AG09319 (cell line): ENCODE measurements around the gene CDH13.

ENCODE experiments used
- DNase-seq: peaks from one replicate; pipeline ENCODE4 v3.0.0-alpha.2; 2010; ENCODE audit warnings: low read depth; ENCODE audit errors: extremely low read depth
- CTCF ChIP-seq: IDR thresholded peaks from 2 replicates; pipeline ENCODE4 v1.5.1; 2011; ENCODE audit warnings: low read depth, mild to moderate bottlenecking, inconsistent platforms, low read length, moderate library complexity

Gene CDH13

GRCh38 chr16:82832821-82833220 is 206.1 kb downstream of the CDH13 start:
- DNase-seq = peak; percentile 29
- TF ChIP-seq CTCF = no peak

DNA sequence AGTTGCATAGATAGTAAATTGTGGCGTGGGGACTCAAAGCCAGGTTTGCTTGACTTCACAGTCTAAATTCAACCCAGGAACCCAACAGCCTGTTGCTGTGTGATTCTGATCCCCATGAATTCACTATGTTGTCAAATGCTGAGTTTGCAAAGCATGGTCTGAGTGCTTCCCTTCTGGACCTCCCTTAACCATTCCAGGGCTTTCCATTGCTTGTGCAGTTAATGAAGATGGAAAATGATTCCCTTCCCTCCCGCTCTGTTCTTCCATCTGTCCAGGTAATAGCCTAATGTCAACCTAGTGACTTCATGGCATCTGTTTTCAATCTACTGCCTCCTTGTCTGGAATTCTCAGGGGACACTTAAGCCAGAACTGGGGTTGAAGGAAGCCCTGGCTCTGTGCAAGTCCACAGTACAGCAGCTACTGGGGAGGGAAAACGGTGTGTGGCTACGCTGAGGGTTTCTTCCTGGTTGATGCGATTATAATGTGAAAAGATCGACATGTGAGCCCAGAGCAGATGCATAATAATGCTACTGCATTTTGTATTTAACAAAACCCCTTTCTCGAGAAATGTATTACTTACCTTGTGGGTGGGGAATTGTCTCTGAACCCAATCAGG is 206.7 kb downstream of the CDH13 start:
- DNase-seq = no peak
- TF ChIP-seq CTCF = no peak

DNA sequence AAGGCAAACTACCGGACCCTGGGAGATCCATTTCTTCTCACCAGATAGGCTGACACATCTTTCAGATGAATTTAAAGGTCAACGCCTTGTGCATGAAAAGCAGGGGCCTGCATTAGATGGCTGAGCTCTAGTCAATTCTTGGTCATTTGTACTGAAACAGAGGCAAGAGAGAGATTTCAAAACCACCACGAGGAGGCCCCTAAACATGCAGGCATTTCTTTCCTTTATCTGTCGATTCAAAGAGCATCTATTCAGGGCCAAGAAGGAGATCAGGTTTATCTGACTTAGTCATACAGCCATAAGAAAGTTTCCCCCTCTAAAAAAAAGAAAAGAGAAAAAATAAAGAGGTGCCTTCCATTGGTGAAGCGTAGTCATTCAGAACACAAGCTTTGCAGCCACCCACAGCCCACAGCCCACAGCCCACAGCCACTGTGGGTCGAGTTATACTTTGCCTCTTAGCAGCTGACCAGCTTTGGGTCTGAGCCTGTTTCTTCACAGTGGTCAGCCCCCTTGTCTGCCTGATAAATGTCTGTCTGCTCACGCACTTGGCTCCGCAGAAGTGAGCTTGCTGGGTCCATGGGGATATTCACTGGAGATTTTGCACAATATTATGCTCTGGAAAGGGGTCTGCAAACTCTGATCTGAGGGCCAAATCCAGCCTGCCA is 207.5 kb downstream of the CDH13 start:
- TF ChIP-seq CTCF = no peak
- no peak for DNase-seq

- DNase-seq = no peak
- TF ChIP-seq CTCF = no peak
Measured at GRCh38 chr16:82835487-82836155, 208.9 kb downstream of the CDH13 start.

DNA sequence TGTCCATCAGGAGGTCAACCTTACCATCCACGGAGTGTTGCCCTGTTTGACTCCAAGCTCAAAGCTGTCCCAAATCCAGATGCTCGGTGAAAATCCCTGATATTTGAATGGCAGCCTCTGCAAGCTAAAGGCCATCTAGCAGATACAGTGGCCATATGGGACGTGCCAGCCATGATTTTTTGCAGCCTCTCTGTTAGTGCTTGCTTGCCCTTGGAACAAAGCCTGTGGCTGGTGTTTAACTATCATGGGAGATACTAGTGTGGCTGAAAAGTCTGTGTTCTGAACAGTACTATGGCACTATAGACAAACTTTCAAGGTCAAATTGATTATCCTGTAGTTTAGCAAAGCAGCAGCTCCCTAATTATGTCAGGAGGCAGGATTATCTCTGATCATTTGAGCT is 214.3 kb downstream of the CDH13 start:
- TF ChIP-seq CTCF = no peak
- DNase-seq = no peak

DNA sequence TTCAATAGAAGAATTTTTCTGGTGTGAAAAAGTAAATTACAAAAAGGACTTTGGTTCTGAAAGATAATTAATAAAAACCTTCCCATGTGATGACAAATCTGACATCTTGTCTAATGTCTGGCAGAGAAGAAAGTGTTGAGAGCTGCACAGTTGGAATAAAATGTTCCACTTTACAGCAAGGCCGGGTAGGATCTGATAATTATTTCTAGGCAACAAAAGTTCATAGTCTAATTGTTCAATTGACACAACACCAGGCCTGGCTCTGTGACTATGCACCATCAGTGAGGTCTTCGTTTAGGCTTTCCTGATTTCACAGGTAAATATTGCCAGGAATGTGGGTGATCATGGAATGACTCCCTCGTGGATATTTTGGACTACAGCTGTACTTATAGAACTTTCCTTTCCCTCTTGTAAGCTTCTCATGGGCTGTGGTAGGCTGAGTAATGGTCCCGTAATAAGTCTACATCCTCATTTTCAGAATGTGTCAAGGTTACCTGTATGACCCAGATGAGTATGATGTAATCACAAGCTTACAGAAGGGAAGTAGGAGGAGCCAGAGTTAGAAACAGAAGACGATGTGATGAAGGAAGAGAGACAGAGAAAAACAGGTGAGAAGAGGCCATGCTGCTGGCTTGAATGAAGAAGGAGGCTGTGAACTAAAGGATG is 217.0 kb downstream of the CDH13 start:
- no peak for TF ChIP-seq CTCF
- DNase-seq = no peak

- DNase-seq = no peak
- no peak for TF ChIP-seq CTCF
Measured at GRCh38 chr16:82845116-82845515, 218.3 kb downstream of the CDH13 start.
